IPS-NIHi11 (cell line): ENCODE data around the gene ANO2.
A peak's percentile ranks its signal among the peaks of the same experiment; 100 is the strongest.
"Not testable (repeated sequence)": the region's sequence is repeated elsewhere in the genome, so short reads cannot be mapped to it uniquely, and the experiment has no call there.

ENCODE experiments used
- DNase-seq: peaks from one replicate; pipeline ENCODE4 v3.0.0; 2012; ENCODE audit warnings: mixed read lengths, low spot score

ANO2 gene

DNA sequence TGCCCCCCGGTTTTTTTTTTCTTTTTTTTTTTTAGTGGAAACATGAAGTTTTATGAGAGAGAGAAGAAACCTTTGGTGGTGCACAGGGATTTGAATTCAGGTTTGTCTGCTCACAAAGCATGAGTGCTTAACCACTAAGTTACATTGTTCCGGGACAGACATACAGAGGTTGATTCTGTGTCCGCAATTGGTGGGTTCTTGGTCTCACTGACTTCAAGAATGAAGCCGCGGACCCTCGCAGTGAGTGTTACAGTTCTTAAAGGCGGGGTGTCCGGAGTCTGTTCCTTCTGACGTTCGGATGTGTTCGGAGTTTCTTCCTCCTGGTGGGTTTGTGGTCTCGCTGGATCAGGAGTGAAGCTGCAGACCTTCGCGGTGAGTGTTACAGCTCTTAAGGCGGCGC lies 57.2 kb downstream of the ANO2 start:
- DNase-seq: not testable (repeated sequence)

DNA sequence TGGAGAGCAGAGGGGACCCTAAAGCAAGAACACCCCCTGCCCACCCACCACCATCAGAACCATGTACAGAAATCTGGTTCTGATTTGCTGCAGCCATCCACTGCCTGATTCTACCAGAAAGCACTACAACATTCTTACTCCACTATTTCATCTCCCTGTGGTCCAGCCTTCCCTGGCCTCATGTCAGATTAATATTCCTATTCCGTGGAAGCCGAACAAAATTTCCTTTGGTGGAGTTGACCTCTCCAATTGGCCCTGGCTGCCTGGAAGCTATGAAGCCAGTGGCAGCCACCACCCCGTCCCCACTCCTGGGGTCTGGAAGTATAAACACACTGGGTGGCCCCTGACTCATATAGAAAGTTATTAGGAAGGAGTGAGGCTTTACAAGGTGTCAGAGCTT lies 60.2 kb downstream of the ANO2 start:
- DNase-seq: no peak

DNA sequence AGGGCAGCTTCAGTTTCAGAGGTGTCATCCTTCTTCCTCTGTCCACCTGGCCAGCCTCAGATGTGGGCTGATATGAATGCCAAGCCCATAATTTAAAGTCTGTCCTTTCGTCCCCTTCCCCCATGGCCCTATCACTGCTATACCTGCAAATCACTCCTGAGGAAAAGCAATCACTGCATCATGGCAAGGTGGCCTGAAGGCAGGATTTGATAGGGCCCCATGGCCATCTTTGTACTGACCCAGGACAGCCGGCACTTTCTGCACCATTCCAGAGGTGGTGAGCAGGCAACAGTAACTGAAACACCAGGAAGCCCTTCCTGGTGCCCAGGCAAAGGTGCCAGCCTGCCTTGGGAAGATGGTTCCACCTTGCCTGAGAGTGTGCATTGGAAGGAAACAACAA lies 60.8 kb downstream of the ANO2 start:
- no peak for DNase-seq

DNA sequence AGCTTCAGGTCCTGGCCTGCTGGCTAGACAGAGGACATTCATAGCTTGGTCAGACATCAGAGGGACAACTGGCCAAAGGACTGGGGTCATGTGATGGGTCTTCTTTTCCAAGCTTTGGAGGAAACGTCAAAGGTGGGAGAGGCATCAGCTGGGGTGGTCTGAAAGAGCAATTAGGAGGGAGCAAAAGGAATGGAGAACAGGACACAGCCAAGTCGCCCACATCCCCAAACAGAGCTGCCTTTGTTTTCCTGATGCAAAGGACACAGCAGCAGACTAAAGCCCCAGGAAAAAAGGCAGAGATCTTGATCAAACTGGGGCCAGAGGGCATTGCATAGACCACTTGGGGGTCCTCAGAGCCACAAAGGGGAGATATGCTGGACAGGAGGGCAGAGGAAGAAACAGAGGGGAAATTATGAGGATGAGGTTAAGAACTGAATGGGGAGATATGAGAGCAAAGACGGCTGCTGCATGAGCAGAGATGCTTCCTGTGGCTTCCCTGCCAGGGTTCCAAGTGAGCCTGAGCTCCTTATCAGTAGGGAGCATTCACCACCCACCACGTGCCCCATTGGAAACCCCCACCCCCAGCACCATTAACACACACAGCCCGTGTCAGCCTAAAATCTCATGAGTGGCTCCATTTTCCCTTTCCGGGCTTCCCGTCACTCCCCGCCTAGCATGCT lies 62.4 kb downstream of the ANO2 start:
- no peak for DNase-seq

DNA sequence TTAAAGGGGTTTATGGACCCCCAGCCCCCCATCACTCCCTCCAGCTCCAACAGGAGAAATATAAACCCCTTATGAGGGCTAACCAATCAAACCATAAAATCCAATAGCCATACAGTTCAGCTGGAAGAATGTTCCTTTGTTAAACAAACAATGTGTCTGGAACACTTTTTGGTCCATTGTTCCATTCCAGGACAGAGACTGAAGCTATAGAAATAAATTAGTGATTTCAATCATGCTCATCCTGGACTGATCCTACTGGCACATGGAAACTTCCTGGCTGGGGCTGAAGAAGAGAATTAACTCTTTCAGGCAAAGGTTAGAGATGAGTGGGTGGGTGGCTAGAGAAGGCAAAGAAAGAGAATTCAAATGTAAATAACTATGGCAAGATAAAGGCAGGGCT lies 63.4 kb downstream of the ANO2 start:
- no peak for DNase-seq

DNA sequence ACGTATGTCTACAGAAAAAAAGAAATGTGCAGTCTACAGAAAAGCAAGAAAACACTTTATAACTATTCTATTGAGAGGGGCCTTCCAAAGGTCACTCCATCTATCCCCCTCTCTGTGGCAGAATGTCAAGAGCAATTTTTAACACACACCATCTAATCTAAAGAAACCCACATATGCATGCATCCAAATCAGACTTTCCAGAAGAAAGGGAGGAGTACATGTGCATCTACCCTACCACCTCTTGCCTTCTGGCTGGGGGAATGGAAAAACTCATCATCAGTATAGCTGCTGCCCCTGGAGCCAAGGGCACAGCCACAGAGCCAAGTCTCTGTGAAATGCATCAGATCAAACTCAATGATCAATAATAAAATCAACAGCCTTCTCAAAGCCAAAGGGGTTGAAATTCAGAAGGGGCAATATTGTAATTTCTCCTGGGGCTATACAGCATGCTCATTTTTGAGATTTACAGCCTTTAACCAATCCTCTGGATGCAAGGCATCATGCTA lies 63.9 kb downstream of the ANO2 start:
- no peak for DNase-seq

DNA sequence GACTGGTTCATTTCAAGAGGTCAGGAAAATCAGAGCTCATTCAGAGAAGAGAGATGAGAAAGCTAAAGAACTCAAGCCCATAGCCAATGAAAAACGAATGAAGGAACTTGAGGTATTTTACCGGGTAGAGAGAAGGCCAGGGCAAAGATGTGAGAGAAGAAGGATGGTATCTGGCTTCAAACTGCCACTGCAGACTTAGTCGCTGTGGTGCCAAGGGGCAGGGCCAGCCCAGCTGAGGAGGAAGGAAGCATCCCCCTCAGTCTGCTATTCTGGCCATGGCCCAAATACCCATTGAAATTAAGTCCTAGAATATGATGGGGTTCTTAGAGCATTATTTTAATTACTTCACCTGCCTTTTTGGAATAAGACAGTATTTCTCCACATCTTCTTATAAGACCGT lies 69.2 kb downstream of the ANO2 start:
- DNase-seq: no peak

DNA sequence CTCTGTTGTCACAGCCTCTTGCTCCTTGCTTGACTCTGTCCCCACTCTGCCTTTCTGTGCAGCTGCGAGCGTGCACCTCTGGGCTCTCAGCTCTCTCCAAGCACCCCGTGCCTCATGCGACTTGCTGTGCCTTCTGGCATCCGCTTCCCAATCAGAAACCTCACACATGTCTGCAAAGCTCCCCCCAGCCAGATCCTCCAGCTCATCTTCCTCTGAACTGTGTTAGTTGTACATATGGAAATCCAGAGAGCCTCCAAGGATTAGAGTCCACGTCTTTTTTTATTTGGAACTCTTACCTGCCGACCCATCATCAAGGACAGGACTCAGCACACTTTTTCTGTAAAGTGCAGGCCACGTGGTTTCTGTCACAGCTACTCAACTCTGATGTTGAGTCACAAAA lies 70.5 kb downstream of the ANO2 start:
- DNase-seq: no peak

DNA sequence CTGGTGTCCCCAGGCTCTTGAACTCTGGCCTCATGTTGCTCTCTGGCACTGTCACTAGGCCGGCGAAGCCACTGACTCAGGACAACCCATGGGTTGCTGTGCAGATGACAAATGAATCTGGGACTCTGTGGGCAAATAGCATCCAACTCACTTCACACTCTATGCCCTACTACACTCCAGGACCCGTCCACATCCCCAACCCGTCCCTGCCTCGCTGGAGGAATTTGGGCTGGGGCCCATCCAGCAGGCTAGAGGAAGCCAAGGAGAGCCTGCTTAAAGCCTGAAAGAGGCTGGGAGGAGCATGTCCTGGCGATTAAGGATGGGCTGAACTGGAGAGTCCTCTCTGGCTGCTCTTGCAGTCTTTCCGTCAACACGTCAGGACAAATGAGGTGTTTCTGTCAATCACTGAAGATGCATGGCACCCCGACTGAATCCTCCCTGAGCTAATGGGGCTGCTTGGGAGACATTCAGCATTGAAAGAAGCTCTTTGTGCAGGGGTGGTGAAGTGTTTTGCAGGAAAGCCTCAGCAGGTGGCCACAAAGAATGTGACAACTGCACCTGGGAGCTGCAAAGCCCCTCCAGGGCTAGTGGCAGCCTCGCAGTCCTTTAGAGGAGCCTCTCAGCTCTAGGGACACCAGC lies 71.7 kb downstream of the ANO2 start:
- DNase-seq: peak; percentile 39

DNA sequence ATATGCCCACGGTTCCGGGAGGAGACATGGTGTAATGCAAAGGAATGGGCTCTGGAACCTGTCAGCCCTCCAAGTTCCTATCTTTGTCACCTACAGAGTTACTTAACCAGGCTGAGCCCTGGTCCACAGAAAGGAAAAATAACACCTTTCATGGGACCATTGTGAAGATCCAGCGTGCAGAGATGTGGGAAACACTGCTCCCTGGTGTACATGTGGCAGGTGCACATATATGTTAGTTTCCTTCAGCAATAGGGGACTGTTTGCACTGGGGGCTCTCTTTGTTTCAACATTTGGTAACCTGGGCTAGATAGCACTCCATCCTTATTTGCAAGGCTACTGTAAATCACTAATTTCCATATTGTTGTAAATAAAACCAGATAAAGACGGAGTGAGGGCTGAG lies 72.3 kb downstream of the ANO2 start:
- DNase-seq: peak; percentile 42

DNA sequence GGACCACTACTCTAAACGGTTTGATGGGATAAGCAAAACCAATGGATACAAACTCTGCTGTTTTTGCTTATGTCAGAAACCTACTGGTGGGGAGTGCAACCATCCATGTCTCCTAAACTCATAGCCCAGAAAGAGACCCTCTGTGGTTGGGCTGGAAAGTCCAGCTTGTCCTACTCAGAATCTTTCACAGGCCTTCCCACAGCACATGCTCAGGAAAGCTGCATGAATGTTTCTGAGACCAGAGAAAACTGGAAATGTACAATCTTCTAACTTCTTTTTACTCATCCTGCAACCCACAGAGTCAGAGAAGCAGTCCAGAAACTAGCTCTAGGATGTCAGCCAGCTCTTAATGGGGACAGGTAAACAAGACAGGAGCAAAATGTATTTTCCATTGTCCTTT lies 73.3 kb downstream of the ANO2 start:
- DNase-seq: no peak

DNA sequence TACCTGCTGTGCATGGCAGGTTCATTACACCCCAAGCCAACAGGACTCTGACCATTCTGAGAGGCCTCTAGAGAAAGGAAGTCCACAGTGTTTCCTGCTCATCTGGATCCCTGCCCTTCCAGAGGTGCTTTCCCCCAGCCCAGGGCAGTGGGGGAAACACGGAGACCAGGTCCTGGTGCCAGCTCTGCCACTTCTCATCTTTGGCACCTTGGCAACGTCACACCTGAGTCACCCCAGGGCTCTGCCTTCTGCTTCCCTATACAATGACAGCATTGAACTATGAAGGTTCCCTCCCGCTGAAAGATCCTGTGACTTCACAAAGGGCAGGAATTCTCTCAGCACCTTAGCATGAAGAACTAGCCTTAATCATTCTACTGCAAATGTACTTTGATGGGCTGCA lies 74.9 kb downstream of the ANO2 start:
- no peak for DNase-seq

DNA sequence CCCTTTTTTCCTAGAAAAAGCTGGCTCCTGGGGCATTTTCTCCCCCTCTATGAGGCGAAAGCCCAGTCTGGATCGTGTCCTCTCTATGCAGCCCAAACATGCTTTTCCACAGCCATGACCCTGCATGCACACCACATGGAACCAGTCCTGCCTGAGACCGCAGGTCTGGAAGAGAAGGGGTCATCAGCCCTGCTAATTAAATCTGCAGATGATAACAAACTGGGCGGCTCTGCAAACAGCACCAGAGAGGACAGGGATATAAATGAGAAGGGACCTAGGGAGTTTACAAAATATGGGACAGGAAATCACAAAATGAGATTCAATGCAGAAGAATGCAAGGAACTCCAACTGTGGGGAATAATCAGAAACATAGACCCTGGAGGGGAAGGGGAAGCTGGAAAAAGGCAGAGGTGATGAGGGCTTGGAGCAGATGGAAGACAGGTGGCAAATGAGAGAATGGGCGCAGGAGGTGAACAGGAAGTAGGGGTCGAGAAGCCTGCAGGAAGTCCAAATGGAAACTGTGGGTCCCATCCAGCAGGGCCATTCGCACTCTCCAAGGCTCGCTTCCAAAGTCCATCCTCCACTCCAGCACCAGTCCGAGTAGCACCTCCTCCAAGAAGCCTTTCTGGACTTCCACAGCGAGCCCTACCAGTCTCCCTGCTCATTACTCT lies 76.3 kb downstream of the ANO2 start:
- no peak for DNase-seq

DNA sequence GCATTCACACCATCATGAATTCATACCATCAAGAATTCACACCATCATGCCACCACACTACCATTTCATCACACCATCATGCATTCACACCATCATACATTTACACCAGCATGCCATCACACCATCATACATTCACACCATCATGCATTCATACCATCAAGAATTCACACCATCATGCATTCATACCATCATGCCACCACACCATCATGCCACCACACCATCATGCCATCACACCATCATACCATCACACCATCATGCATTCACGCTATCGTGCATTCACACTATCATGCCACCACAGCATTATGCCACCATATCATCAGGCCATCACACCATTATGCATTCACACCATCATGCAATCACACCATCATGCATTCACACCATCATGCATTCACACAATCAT lies 79.7 kb downstream of the ANO2 start:
- DNase-seq: no peak

DNA sequence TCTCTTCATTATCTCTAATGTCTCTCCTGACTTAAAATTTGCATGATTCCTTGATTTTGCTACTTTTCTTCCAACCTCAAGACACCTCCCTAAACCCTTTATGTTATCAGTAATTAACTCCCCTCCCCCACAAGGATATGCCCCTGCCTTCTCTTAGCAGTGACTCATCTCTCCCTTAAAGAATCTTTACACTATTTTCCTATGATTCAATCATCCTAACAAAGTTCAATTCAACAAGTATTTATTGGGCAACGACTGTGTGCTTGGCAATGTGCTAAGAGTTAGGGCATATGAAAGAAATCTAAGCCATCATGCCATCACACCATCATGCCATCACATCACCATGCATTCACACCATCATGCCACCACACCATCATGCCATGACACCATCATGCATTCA lies 80.1 kb downstream of the ANO2 start:
- no peak for DNase-seq

DNA sequence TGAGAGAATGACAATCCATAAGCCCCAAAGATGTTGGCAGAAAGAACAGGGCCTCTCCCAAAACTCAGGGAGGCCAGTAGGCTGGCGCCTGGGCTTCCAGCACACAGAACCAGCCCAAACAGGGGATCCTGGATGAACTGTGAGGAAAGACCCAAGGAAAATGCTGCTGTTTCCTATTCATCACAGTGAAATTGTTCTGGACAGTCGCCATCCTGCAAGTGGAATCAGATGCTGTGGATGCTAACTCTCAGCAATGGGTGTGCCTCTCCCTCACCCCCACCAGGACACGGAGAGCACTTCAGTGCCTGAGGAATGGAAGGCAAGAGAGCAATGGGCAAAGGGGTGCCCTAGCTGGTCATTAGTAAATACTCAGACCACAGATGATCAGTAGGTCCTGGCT lies 80.8 kb downstream of the ANO2 start:
- DNase-seq: no peak

DNA sequence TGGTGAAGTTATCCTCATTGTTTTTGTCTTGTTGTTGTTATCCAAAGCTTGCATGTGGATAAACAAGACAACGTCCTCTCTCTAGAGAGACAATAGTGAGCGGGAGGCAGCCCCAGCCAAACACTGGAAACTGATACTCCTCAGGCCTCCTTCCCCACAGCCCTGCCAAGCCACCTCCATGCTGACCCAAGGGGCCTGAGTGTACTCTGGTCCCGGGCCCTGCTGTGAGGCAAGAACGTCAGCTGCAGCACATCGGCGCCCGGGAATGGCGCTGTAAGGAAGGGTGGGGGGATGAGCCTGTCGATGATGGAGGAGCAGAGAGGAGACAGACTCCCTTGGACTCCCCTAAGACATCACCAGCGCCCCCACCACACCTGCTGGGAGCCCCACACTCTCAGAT lies 83.6 kb downstream of the ANO2 start:
- DNase-seq: no peak

DNA sequence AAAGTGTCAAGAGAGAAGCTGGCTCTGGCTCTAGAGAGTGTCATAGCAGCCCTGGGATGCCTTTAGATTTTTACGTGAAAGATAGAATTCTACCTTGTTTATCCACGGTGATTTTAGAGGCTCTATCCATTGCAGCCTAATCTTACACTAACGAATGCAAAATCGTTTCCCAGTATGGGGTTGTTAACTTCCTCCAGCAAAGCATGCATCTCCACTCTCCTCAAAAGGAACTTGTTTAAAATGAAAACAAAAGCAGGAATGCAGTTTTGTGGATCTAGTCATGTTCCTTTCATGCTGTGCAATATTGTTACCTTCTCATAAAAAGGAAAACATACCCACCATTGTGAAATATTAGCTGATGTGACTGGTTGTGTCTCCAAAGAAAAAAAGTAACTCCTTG lies 88.4 kb downstream of the ANO2 start:
- DNase-seq: no peak

DNA sequence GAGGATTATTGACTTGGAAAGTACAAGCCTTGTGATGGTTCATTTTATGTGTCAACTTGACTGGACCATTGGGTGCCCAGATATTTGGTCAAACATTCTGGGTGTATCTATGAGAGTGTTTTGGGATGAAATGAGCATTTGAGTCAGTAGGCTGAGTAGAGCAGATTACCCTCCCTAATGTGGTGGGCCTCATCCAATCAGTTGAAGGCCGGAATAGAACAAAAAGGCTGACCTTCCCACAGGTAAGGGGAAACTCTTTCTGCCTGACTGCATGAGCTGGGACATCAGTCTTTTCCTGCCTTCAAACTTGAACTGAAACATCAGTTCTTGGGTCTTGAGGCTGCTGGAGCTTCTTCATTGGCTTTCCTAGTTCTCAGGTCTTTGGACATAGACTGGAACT lies 98.1 kb downstream of the ANO2 start:
- DNase-seq: no peak

DNA sequence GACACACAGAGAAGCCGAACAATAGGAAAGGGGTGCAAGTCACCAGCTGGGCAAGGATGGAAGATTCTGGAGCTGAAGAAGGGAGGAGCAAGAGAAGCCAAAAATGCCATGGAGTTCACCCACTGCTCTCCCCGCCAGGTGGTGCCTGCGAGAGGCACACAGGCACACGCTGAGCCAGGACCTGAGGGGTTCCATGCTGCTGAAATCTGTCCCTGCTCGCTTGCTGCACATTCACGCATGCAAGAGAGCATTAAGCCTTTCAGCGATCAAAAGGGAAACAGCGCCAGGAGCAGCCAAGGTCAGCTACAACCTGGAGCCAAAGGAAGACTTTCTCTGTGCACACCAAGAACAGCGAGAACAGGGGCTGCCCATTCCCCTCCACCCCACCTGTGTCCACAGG lies 104.1 kb downstream of the ANO2 start:
- DNase-seq: no peak

DNA sequence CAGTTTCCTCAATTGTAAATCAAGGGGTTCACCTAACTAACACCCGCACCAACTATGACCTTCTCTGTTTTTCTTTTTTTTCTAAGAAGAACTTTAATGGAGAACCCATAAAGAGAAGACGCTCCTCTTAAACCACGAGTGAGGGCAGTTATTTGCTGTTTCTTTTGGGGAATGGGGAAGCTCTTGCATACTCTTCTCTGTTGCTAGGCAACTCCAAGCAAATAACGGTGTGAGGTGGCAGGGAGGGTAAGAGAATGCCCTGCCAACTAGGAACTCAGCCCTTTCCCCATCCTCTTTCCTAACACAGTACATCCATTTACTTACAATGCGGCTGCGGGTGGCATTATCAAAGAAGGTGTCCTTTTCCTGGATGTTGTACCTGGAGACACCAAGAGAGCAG lies 114.9 kb downstream of the ANO2 start:
- DNase-seq: peak; percentile 37

DNA sequence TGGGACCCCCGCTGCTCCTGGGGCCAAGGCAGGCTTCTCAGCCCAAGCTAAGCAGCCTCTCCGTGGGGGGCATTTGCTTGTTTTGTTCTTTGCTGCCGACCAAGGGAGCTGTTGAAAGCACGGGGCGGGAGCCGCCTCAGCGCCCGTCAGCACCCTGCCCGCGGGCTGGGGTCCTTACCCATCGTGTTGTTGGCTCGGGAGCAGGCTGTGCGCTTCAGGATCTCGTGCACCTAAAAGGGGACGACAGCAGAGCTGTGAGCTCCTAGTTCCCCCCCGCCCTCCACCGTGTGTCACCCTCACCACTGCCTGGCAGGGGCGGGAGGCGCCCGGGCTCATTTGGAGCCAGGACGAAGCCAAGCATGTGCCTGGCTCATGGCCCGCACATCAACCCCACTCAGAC lies 117.5 kb downstream of the ANO2 start:
- DNase-seq: peak; percentile 47

DNA sequence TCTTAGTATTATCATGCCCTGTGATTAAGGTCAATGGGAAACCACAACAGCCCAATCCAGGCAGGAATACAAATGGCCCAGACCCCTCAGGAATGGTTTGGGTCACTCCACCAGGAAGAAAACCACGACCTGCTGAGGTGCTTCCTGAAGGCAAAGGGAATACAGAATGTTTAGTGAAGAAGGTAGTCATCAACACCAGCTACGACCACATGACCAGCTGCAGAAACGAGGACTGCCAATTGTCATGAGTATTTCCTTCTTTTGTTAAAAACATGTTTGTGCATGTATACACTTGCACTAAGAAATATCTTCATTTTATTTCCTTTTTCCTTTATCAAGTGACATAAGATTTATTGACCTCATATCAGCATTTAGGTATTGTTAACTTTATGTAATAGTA lies 119.3 kb downstream of the ANO2 start:
- not testable (repeated sequence) for DNase-seq

DNA sequence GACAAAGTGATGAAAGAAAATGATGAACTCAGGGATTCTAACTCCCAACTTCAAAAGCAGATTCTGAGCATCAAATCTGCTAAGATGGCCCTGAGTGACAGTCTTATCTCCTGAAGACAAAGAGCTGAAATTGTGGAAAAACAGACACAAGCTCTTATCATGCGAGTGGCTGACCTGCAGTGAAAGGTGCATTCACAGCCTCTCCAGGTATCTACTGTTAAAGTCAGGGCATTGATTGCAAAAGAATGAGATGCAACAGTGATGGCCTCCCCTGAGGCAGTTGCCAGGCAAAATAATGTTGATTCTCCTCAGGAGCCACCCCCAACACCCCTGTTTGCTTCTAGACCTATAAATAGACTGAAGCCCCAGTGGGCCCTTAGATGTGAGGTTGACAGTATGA lies 126.2 kb downstream of the ANO2 start:
- DNase-seq: not testable (repeated sequence)
